ENCODE data around the gene TEX14. TPM values are rescaled to one million over a fixed set of nuclear protein-coding genes. Genes with fewer than 3 reads are reported as not detected.

The TEX14 gene
- total RNA-seq, 1 experiment from 2014 or later, result 0.31 TPM

- H3K27me3 Mint-ChIP-seq (ENCODE audit: low read depth), result no peaks in the 10 kb centered on the region
- no peak overlapping the region for H2BK120ac ChIP-seq (ENCODE audit: low read depth, low read length, poor library complexity, severe bottlenecking)
- H2AK5ac ChIP-seq (ENCODE audit: insufficient read length, low read length), result no peak overlapping the region
- no peak overlapping the region for H2BK12ac ChIP-seq (ENCODE audit: insufficient read length, low read depth, low read length)
- H3K79me1 ChIP-seq (ENCODE audit: insufficient read depth, low read depth, low read length, poor library complexity, severe bottlenecking), result no peaks in the 10 kb centered on the region
- H3K9me3 Mint-ChIP-seq, result peaks cover 0 to 3% of the 10 kb centered on the region in 2 experiments; a peak in 2 of 5 replicates
- H4K5ac ChIP-seq (ENCODE audit: insufficient read length, low read depth, low read length), result no peak overlapping the region
- H3T11ph ChIP-seq (ENCODE audit: low read length), result no peak overlapping the region
- H3K23ac ChIP-seq (ENCODE audit: insufficient read length, low read depth, low read length), result no peak overlapping the region
- no peaks in the 10 kb centered on the region for H3K9me3 ChIP-seq (ENCODE audit: control insufficient read depth, low read depth, low read length)
- no peaks in the 10 kb centered on the region for H3K4me1 ChIP-seq (ENCODE audit: insufficient read depth, low read length)
- H3K14ac ChIP-seq (ENCODE audit: insufficient read depth, low read length), result no peak overlapping the region
- no peak overlapping the region for H3K4me3 Mint-ChIP-seq
- no peak overlapping the region for H3K18ac ChIP-seq (ENCODE audit: insufficient read length, low read depth, low read length)
- H3K36me3 Mint-ChIP-seq (ENCODE audit: insufficient read depth in 1 of 3, low read depth in 3 of 3), result peaks cover 7 to 12% (median 9%) of the 10 kb centered on the region in 3 experiments; a peak in 6 of 7 replicates
- H4K91ac ChIP-seq (ENCODE audit: insufficient read length, low read depth, low read length), result no peak overlapping the region
- peak overlapping the region in 1 of 3 experiments; percentile 35; a peak in 1 of 7 replicates for H3K27ac Mint-ChIP-seq
- WGBS (ENCODE audit: extremely low coverage, insufficient read length, low lambda C conversion rate), result no CpG with 5 or more reads among the region's 2 CpGs
- H3K23me2 ChIP-seq (ENCODE audit: insufficient read length, low read depth, low read length, poor library complexity, severe bottlenecking), result no peaks in the 10 kb centered on the region
- no peak overlapping the region for H3K9ac ChIP-seq (ENCODE audit: extremely low read depth, insufficient read length, low read length)
- H4K20me1 ChIP-seq (ENCODE audit: control insufficient read depth, insufficient read depth, insufficient read length), result no peaks in the 10 kb centered on the region
- H2BK15ac ChIP-seq (ENCODE audit: low read depth, low read length), result no peak overlapping the region
- no peak overlapping the region for H2BK20ac ChIP-seq (ENCODE audit: low read depth, low read length, poor library complexity, severe bottlenecking)
- no peak overlapping the region for H3K4ac ChIP-seq (ENCODE audit: low read depth, low read length)
- H3K56ac ChIP-seq (ENCODE audit: insufficient read length, low read depth, low read length), result no peak overlapping the region
- no peak for TF ChIP-seq CTCF (conservative IDR thresholded peaks at IDR 0.05)
- no peak for DNase-seq
- no peak overlapping the region for H2AFZ ChIP-seq (ENCODE audit: low read length)
- no peaks in the 10 kb centered on the region for H3K27me3 ChIP-seq (ENCODE audit: insufficient read depth, low read length)
- no peak overlapping the region for H4K8ac ChIP-seq (replicated peaks; ENCODE audit: insufficient read length, low read depth, low read length)
- no peak overlapping the region for H3K27ac ChIP-seq (ENCODE audit: insufficient read length, low read depth, low read length)
- no peaks in the 10 kb centered on the region for H3K79me2 ChIP-seq (ENCODE audit: insufficient read depth, low read length)
- no peak overlapping the region for H2BK5ac ChIP-seq (ENCODE audit: insufficient read length, low read length)
- H3K4me2 ChIP-seq (ENCODE audit: insufficient read depth, insufficient read length, low read length), result no peak overlapping the region
- no peaks in the 10 kb centered on the region for H3K4me1 Mint-ChIP-seq
Measured at GRCh38 chr17:58703916-58704286, 12.1 kb upstream of the TEX14 start.
